ENCODE data around the gene GIMD1.
"Not testable (repeated sequence)": the region's sequence is repeated elsewhere in the genome, so short reads cannot be mapped to it uniquely, and the experiment has no call there.

The GIMD1 gene

GRCh38 chr4:106368678-106369077 lies at the start of gene GIMD1:
Gene GIMD1 (minus strand): TSS chr4:106368778. CDS start chr4:106367435, 1,343 bp downstream.
- no peaks in the 10 kb centered on the region for H3K9me3 ChIP-seq (ENCODE audit: control insufficient read depth in 5 of 5, low read length in 5 of 5)
- H3K36me3 ChIP-seq (ENCODE audit: control insufficient read depth in 5 of 5, insufficient read depth in 5 of 5, low read length in 5 of 5): no peaks in the 10 kb centered on the region
- no peak within 1 kb of the TSS for H3K27ac ChIP-seq (ENCODE audit: low read depth, low read length)
- peaks cover 0 to 14% (median 4%) of the 10 kb centered on the region in 5 donors for H3K4me1 ChIP-seq (ENCODE audit: control insufficient read depth in 5 of 5, insufficient read depth in 5 of 5, low read length in 5 of 5)
- no peaks in the 10 kb centered on the region for H3K27me3 ChIP-seq (ENCODE audit: control insufficient read depth in 5 of 5, insufficient read depth in 4 of 5, low read length in 5 of 5)
- no peak within 1 kb of the TSS for H3K4me3 ChIP-seq (ENCODE audit: low read depth in 1 of 5, low read length in 5 of 5)
- no peak within 1 kb of the TSS for H3K9ac ChIP-seq (ENCODE audit: low read length in 5 of 5)

GRCh38 chr4:106414366-106414765 lies 45.8 kb upstream of the GIMD1 start:
- Histone ChIP-seq H3K27ac (ENCODE audit: low read depth, low read length) (no peak overlapping the region), H3K4me3 (ENCODE audit: low read depth in 1 of 5, low read length in 5 of 5) (no peak overlapping the region), H3K36me3 (ENCODE audit: control insufficient read depth in 5 of 5, insufficient read depth in 5 of 5, low read length in 5 of 5) (no peaks in the 10 kb centered on the region), H3K9ac (ENCODE audit: low read length in 5 of 5) (no peak overlapping the region), H3K27me3 (ENCODE audit: control insufficient read depth in 5 of 5, insufficient read depth in 4 of 5, low read length in 5 of 5) (no peaks in the 10 kb centered on the region), H3K9me3 (ENCODE audit: control insufficient read depth in 5 of 5, low read length in 5 of 5) (no peaks in the 10 kb centered on the region), H3K4me1 (ENCODE audit: control insufficient read depth in 5 of 5, insufficient read depth in 5 of 5, low read length in 5 of 5) (no peaks in the 10 kb centered on the region)

- no peaks in the 10 kb centered on the region for H3K4me1 ChIP-seq (ENCODE audit: control insufficient read depth in 5 of 5, insufficient read depth in 5 of 5, low read length in 5 of 5)
- H3K4me3 ChIP-seq (ENCODE audit: low read depth in 1 of 5, low read length in 5 of 5): no peak overlapping the region
- no peaks in the 10 kb centered on the region for H3K9me3 ChIP-seq (ENCODE audit: control insufficient read depth in 5 of 5, low read length in 5 of 5)
- H3K9ac ChIP-seq (ENCODE audit: low read length in 5 of 5): no peak overlapping the region
- no peaks in the 10 kb centered on the region for H3K27me3 ChIP-seq (ENCODE audit: control insufficient read depth in 5 of 5, insufficient read depth in 4 of 5, low read length in 5 of 5)
- no peak overlapping the region for H3K27ac ChIP-seq (ENCODE audit: low read depth, low read length)
- H3K36me3 ChIP-seq (ENCODE audit: control insufficient read depth in 5 of 5, insufficient read depth in 5 of 5, low read length in 5 of 5): no peaks in the 10 kb centered on the region
Observed at GRCh38 chr4:106409901-106410889, 41.6 kb upstream of the GIMD1 start.

- H3K4me3 ChIP-seq (ENCODE audit: low read depth in 1 of 5, low read length in 5 of 5); H3K9ac ChIP-seq (ENCODE audit: low read length in 5 of 5); H3K27me3 ChIP-seq (ENCODE audit: control insufficient read depth in 5 of 5, insufficient read depth in 4 of 5, low read length in 5 of 5); H3K36me3 ChIP-seq (ENCODE audit: control insufficient read depth in 5 of 5, insufficient read depth in 5 of 5, low read length in 5 of 5); H3K4me1 ChIP-seq (ENCODE audit: control insufficient read depth in 5 of 5, insufficient read depth in 5 of 5, low read length in 5 of 5); H3K27ac ChIP-seq (ENCODE audit: low read depth, low read length); H3K9me3 ChIP-seq (ENCODE audit: control insufficient read depth in 5 of 5, low read length in 5 of 5): not testable (repeated sequence)
Observed at GRCh38 chr4:106408004-106408403, 39.4 kb upstream of the GIMD1 start.

GRCh38 chr4:106401157-106401556 lies 32.6 kb upstream of the GIMD1 start:
- no peaks in the 10 kb centered on the region for H3K27me3 ChIP-seq (ENCODE audit: control insufficient read depth in 5 of 5, insufficient read depth in 4 of 5, low read length in 5 of 5)
- no peaks in the 10 kb centered on the region for H3K4me1 ChIP-seq (ENCODE audit: control insufficient read depth in 5 of 5, insufficient read depth in 5 of 5, low read length in 5 of 5)
- H3K36me3 ChIP-seq (ENCODE audit: control insufficient read depth in 5 of 5, insufficient read depth in 5 of 5, low read length in 5 of 5): no peaks in the 10 kb centered on the region
- H3K27ac ChIP-seq (ENCODE audit: low read depth, low read length): no peak overlapping the region
- H3K9ac ChIP-seq (ENCODE audit: low read length in 5 of 5): no peak overlapping the region
- H3K4me3 ChIP-seq (ENCODE audit: low read depth in 1 of 5, low read length in 5 of 5): no peak overlapping the region
- peaks cover 7 to 25% (median 18%) of the 10 kb centered on the region in 5 donors for H3K9me3 ChIP-seq (ENCODE audit: control insufficient read depth in 5 of 5, low read length in 5 of 5)

GRCh38 chr4:106398898-106399297 lies 30.3 kb upstream of the GIMD1 start:
- H3K36me3 ChIP-seq (ENCODE audit: control insufficient read depth in 5 of 5, insufficient read depth in 5 of 5, low read length in 5 of 5); H3K4me1 ChIP-seq (ENCODE audit: control insufficient read depth in 5 of 5, insufficient read depth in 5 of 5, low read length in 5 of 5); H3K4me3 ChIP-seq (ENCODE audit: low read depth in 1 of 5, low read length in 5 of 5); H3K27ac ChIP-seq (ENCODE audit: low read depth, low read length); H3K27me3 ChIP-seq (ENCODE audit: control insufficient read depth in 5 of 5, insufficient read depth in 4 of 5, low read length in 5 of 5); H3K9ac ChIP-seq (ENCODE audit: low read length in 5 of 5): not testable (repeated sequence)
- H3K9me3 ChIP-seq (ENCODE audit: control insufficient read depth in 5 of 5, low read length in 5 of 5): peaks cover 10 to 36% (median 30%) of the 10 kb centered on the region in 5 donors

- Histone ChIP-seq H3K9me3 (ENCODE audit: control insufficient read depth in 5 of 5, low read length in 5 of 5) (peaks cover 12 to 34% (median 27%) of the 10 kb centered on the region in 5 donors), H3K27ac (ENCODE audit: low read depth, low read length) (no peak overlapping the region), H3K36me3 (ENCODE audit: control insufficient read depth in 5 of 5, insufficient read depth in 5 of 5, low read length in 5 of 5) (no peaks in the 10 kb centered on the region), H3K4me1 (ENCODE audit: control insufficient read depth in 5 of 5, insufficient read depth in 5 of 5, low read length in 5 of 5) (no peaks in the 10 kb centered on the region), H3K27me3 (ENCODE audit: control insufficient read depth in 5 of 5, insufficient read depth in 4 of 5, low read length in 5 of 5) (no peaks in the 10 kb centered on the region), H3K9ac (ENCODE audit: low read length in 5 of 5) (no peak overlapping the region), H3K4me3 (ENCODE audit: low read depth in 1 of 5, low read length in 5 of 5) (no peak overlapping the region)
Observed at GRCh38 chr4:106395582-106395981, 27.0 kb upstream of the GIMD1 start.

GRCh38 chr4:106385853-106386393 lies 17.3 kb upstream of the GIMD1 start:
- Histone ChIP-seq H3K27ac (ENCODE audit: low read depth, low read length) (no peak overlapping the region), H3K27me3 (ENCODE audit: control insufficient read depth in 5 of 5, insufficient read depth in 4 of 5, low read length in 5 of 5) (no peaks in the 10 kb centered on the region), H3K4me3 (ENCODE audit: low read depth in 1 of 5, low read length in 5 of 5) (no peak overlapping the region), H3K9me3 (ENCODE audit: control insufficient read depth in 5 of 5, low read length in 5 of 5) (peaks cover 0 to 12% (median 7%) of the 10 kb centered on the region in 5 donors), H3K36me3 (ENCODE audit: control insufficient read depth in 5 of 5, insufficient read depth in 5 of 5, low read length in 5 of 5) (no peaks in the 10 kb centered on the region), H3K4me1 (ENCODE audit: control insufficient read depth in 5 of 5, insufficient read depth in 5 of 5, low read length in 5 of 5) (no peaks in the 10 kb centered on the region), H3K9ac (ENCODE audit: low read length in 5 of 5) (no peak overlapping the region)

- H3K4me3 ChIP-seq (ENCODE audit: low read depth in 1 of 5, low read length in 5 of 5): no peak overlapping the region
- H3K36me3 ChIP-seq (ENCODE audit: control insufficient read depth in 5 of 5, insufficient read depth in 5 of 5, low read length in 5 of 5): no peaks in the 10 kb centered on the region
- no peak overlapping the region for H3K9ac ChIP-seq (ENCODE audit: low read length in 5 of 5)
- H3K9me3 ChIP-seq (ENCODE audit: control insufficient read depth in 5 of 5, low read length in 5 of 5): peaks cover 0 to 12% (median 7%) of the 10 kb centered on the region in 5 donors
- no peaks in the 10 kb centered on the region for H3K27me3 ChIP-seq (ENCODE audit: control insufficient read depth in 5 of 5, insufficient read depth in 4 of 5, low read length in 5 of 5)
- no peaks in the 10 kb centered on the region for H3K4me1 ChIP-seq (ENCODE audit: control insufficient read depth in 5 of 5, insufficient read depth in 5 of 5, low read length in 5 of 5)
- no peak overlapping the region for H3K27ac ChIP-seq (ENCODE audit: low read depth, low read length)
Observed at GRCh38 chr4:106384878-106385277, 16.3 kb upstream of the GIMD1 start.

- no peaks in the 10 kb centered on the region for H3K27me3 ChIP-seq (ENCODE audit: control insufficient read depth in 5 of 5, insufficient read depth in 4 of 5, low read length in 5 of 5)
- H3K9ac ChIP-seq (ENCODE audit: low read length in 5 of 5): no peak overlapping the region
- no peaks in the 10 kb centered on the region for H3K36me3 ChIP-seq (ENCODE audit: control insufficient read depth in 5 of 5, insufficient read depth in 5 of 5, low read length in 5 of 5)
- no peak overlapping the region for H3K4me3 ChIP-seq (ENCODE audit: low read depth in 1 of 5, low read length in 5 of 5)
- H3K27ac ChIP-seq (ENCODE audit: low read depth, low read length): no peak overlapping the region
- peaks cover 0 to 4% (median 0%) of the 10 kb centered on the region in 5 donors for H3K9me3 ChIP-seq (ENCODE audit: control insufficient read depth in 5 of 5, low read length in 5 of 5)
- H3K4me1 ChIP-seq (ENCODE audit: control insufficient read depth in 5 of 5, insufficient read depth in 5 of 5, low read length in 5 of 5): no peaks in the 10 kb centered on the region
Observed at GRCh38 chr4:106380179-106380578, 11.6 kb upstream of the GIMD1 start.

Measured in subcutaneous abdominal adipose tissue (tissue), 5 donors.